Lung (tissue), 12 donors: Measurements from ENCODE around the gene SYNGR3. TPM values are rescaled to one million over a fixed set of nuclear protein-coding genes. Genes with fewer than 3 reads are reported as not detected.
"Not testable (repeated sequence)": the region's sequence is repeated elsewhere in the genome, so short reads cannot be mapped to it uniquely, and the experiment has no call there.

ENCODE experiments used
- ATAC-seq: fragments of 200-7000 bp; cut with Tn5 transposase; one replicate; pipeline ENCODE4 v1.9.1; 2020; ENCODE audit warnings: moderate number of reproducible peaks; ENCODE audit not compliant: insufficient read depth, low FRiP score
- DNase-seq, 3 donors: peaks; one replicate each; pipeline ENCODE4 v3.0.0-alpha.2; 2013 to 2017
- H3K27ac ChIP-seq, 2 donors: one replicate each; pipeline ENCODE4 v1.5.1; 2013; ENCODE audit warnings: mild to moderate bottlenecking in 2 of 2, moderate library complexity in 2 of 2, control low read depth in 1 of 2, inconsistent platforms in 1 of 2, low read depth in 1 of 2, low read length in 1 of 2
- H3K27me3 ChIP-seq, 3 donors: one replicate each; pipeline ENCODE4 v1.5.1; 2013; ENCODE audit warnings: low read length in 2 of 3; ENCODE audit not compliant: control insufficient read depth in 3 of 3, insufficient read depth in 3 of 3
- H3K36me3 ChIP-seq, 4 donors: one replicate each; pipeline ENCODE4 v1.5.1; 2013; ENCODE audit warnings: low read length in 4 of 4, mild to moderate bottlenecking in 1 of 4, moderate library complexity in 1 of 4; ENCODE audit not compliant: control insufficient read depth in 4 of 4, insufficient read depth in 4 of 4
- H3K4me1 ChIP-seq, 5 donors: one replicate each; pipeline ENCODE4 v1.5.1; 2013; ENCODE audit warnings: low read length in 5 of 5, mild to moderate bottlenecking in 2 of 5, moderate library complexity in 1 of 5; ENCODE audit not compliant: control insufficient read depth in 5 of 5, insufficient read depth in 5 of 5
- H3K4me3 ChIP-seq: one replicate; pipeline ENCODE4 v1.5.1; 2013; ENCODE audit warnings: mild to moderate bottlenecking, control low read depth, moderate library complexity
- H3K9ac ChIP-seq, 2 donors: one replicate each; pipeline ENCODE4 v1.5.1; 2013; ENCODE audit warnings: low read length in 2 of 2, control low read depth in 1 of 2; ENCODE audit not compliant: insufficient read depth in 1 of 2
- H3K9me3 ChIP-seq, 4 donors: one replicate each; pipeline ENCODE4 v1.5.1; 2013; ENCODE audit warnings: low read length in 3 of 4, mild to moderate bottlenecking in 1 of 4, moderate library complexity in 1 of 4; ENCODE audit not compliant: control insufficient read depth in 4 of 4, insufficient read depth in 3 of 4
- CTCF ChIP-seq: IDR thresholded peaks from 2 replicates; pipeline ENCODE4 v1.5.1; 2012; ENCODE audit warnings: mild to moderate bottlenecking; ENCODE audit errors: control extremely low read depth, extremely low read depth
- WGBS, 2 donors: extraction: QIAGEN DNeasy Blood & Tissue Kit; methylation state at CpG; one replicate each; pipeline ENCODE4 v1.1.7; 2013; 5-methylcytosine and 5-hydroxymethylcytosine counted together
- polyA plus RNA-seq, 2 donors: library from polyadenylated mRNA; stranded (reverse); fragments of 200-250 nt; gene quantifications; one replicate each; pipeline ENCODE4 v1.2.1, GENCODE V29; 2013
- total RNA-seq, 2 donors: library from RNA; depleted of rRNA in 1 of 2; stranded (reverse); fragments of >200 nt in 1 of 2; gene quantifications; one replicate each; pipeline ENCODE4 v1.2.1, GENCODE V29; 2014 to 2021
- donor health status: control.
- donor health status: control.
- donor health status: Bipolar disorder and iron deficiency.
- donor health status: healthy.
- donor health status: DM: yes; HTN: yes; CAD: no.

SYNGR3 gene
- total and polyA plus RNA-seq, 4 donors, result 0.10 to 0.69 (median 0.43) TPM

- WGBS, 2 donors, result 69 to 75% methylated on average over 24 to 30 of the region's 30 CpGs
- not testable (repeated sequence) for ATAC-seq, H3K9ac ChIP-seq, DNase-seq, H3K4me3 ChIP-seq, H3K9me3 ChIP-seq, H3K27ac ChIP-seq, H3K27me3 ChIP-seq
- Histone ChIP-seq H3K36me3 (peaks cover 4 to 16% (median 8%) of the 10 kb centered on the region in 4 donors), H3K4me1 (peaks cover 0 to 20% (median 7%) of the 10 kb centered on the region in 5 donors)
Measured at GRCh38 chr16:1958143-1958491, 31.7 kb upstream of the SYNGR3 start.

GRCh38 chr16:1958715-1959268, 31.0 kb upstream of the SYNGR3 start:
- Histone ChIP-seq H3K36me3 (peaks cover 7 to 19% (median 11%) of the 10 kb centered on the region in 4 donors), H3K4me3 (no peak overlapping the region), H3K4me1 (peaks cover 5 to 26% (median 7%) of the 10 kb centered on the region in 5 donors), H3K9ac (no peak overlapping the region), H3K27me3 (peaks cover 0 to 2% (median 0%) of the 10 kb centered on the region in 3 donors), H3K9me3 (no peaks in the 10 kb centered on the region), H3K27ac (peak overlapping the region; percentile 26 to 43)
- 35 to 44% methylated on average over 14 of the region's 14 CpGs for WGBS, 2 donors
- ATAC-seq (no peak), DNase-seq (no peak)
- TF ChIP-seq CTCF, result no peak

- Histone ChIP-seq H3K36me3 (peaks cover 7 to 20% (median 14%) of the 10 kb centered on the region in 4 donors), H3K4me1 (peaks cover 5 to 30% (median 7%) of the 10 kb centered on the region in 5 donors), H3K27ac (peak within 1 kb of the TSS; percentile 91 to 95), H3K4me3 (peak within 1 kb of the TSS; percentile 91), H3K27me3 (peaks cover 0 to 2% (median 0%) of the 10 kb centered on the region in 3 donors), H3K9me3 (no peaks in the 10 kb centered on the region), H3K9ac (peak within 1 kb of the TSS; percentile 55 to 58)
- peak; percentile 59 for TF ChIP-seq CTCF
- 0 to 1% methylated on average over 62 to 79 of the region's 79 CpGs for WGBS, 2 donors
- DNase-seq (peak; percentile 86 to 94 (median 92)), ATAC-seq (peak; percentile 95)
Measured at GRCh38 chr16:1959269-1960039, 30.3 kb upstream of the SYNGR3 start, which contains the start of gene NDUFB10. Gene NDUFB10, plus strand, starts transcription at chr16:1959538. Its CDS starts 87 bp downstream, at chr16:1959625.
